Fibroblast of skin of left quadriceps (primary cell): ENCODE measurements around the gene MAD2L1.
"Not testable (repeated sequence)": the region's sequence is repeated elsewhere in the genome, so short reads cannot be mapped to it uniquely, and the experiment has no call there.

ENCODE experiments used
- DNase-seq, 2 experiments: peaks; one replicate each; pipeline ENCODE4 v3.0.0-alpha.2; 2013; ENCODE audit warnings: low read depth in 2 of 2

The MAD2L1 gene

DNA sequence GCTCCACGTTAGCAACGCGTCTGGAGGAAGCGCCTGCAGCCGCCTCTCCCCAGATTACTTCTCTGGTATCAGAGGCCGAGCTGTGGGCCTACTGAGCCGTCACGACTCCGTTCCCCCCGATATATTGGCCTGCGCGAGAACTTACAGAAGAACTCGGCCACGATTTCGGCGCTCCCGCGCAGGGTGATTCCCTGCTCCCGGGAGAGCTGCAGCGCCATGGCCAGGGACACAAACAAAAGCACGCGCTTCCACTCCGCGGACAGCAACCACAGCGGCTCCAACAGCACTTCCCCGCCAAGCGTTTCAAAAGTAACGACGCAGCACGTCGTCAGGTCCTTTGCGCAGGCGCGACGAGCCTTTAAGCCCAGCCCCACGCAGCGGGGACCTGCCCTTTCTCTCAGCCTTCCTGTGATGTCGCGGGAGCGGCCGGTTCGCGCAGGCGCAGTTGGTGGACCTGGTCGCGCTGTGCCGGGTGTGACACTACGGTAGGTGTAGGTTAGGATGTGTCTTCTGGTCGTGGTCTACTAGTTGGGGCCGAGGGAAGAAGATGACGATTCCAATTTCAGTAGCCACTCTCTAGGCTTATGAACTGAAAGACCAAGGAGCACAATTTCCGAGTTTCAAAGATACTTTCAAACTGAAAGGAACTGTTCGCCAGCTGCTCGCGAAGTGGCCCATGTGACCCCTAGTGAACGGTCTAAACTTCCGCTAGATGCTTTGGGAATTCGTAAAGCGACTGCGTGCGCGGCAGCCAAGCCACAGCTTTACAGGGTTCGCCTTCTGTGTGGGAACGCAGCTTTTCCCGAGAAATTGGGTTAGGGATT lies at the start of gene MAD2L1:
TSS of gene MAD2L1 (minus strand) at position 332 of the 824 bp plus-strand sequence. CDS start at position 218, 114 bp downstream.
- DNase-seq, result peak; percentile 96 to 97

DNA sequence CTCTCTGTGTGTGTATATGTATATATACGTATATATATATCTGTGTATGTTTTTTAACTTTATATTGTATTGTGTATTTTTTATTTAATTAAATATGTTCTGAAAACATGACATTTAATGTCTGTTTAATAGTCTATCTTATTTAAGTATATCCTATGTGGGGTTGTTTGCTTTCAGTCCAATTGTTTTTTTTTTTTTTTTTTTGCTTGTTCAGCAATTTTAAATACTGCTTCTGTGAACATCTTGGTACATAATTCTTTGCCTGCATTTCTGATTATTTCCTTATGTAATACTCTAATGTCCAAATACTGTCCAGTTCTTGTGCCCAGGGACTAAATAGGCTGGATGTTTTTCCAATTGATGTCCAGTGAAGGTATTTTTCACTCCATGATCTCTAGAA lies 45.1 kb upstream of the MAD2L1 start:
- DNase-seq, result no peak

GRCh38 chr4:120109406-120109805 lies 42.8 kb upstream of the MAD2L1 start:
- DNase-seq, result no peak

DNA sequence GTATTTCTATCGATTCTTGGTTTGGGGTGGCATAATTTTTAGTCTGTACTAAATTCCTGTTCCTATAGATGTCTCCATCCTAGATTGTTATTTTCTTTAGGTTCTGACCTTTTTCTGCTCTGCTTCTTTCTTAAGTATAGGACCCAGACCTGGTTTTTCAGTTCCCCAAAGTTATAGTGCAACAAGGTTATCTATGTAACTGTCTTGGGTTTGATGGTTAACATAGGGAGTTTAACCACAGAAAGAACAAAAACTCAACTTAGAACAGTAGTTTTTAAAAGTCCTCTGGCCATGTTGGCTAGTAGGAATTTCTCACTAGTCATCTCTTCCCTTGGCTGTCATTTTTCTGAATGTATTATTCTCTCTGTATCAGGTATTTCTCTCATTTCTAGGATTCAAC lies 38.8 kb upstream of the MAD2L1 start:
- no peak for DNase-seq

DNA sequence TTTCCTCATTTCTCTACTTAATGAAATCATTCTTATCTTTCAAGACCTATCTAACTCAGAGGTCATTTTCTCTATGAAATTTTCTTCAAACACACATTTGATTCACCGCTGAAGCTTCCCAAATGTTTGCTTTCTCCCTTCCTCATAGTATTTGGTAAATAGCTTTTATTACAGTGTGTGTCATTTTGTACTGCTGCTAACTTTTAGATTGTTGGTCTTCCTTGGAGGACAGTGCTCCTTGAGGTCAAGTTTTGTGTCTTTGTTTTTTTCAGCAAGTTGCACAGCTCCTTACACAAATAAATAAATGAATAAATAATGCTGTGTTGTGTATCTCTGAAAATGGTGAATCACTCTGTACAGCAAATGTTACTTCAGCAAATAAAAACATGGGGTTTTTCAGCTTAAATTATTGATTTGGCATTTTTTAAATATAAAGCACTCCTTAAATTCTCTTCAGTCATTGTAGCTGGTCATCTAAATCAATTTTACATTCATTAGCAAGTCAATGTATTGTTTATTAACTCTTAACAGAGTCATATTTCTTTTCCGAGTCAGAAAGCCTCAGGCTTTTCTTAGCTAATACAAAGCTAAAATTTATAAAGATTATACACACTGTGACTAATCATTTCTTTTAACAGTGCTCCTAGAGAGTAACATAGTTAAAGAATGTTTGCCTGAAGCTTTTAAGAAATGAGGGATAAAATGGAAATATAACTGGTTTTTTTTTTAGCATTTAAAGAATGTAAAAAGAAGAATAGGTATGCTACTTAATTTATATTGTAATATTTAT lies 30.1 kb upstream of the MAD2L1 start:
- no peak for DNase-seq

DNA sequence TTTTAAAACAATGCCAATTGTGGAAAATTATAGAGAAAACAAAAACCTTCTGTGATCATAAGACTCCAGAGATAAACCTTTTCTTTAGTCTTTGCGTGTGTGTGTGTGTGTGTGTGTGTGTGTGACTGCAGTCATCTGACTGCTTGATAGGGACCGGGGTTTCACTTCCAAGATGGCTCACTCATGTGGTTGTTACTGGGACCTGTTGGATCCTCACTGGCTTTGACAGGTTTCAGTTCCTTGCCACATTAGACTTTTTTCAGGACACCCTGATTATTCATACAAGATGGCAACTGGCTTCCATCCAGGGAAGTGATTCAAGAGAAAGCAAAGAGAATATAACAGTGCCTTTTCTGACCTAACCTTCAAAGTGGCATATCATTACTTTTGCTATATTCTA lies 21.9 kb upstream of the MAD2L1 start:
- DNase-seq, result no peak

- DNase-seq, result not testable (repeated sequence)
Observed at GRCh38 chr4:120088066-120088465, 21.4 kb upstream of the MAD2L1 start.

- DNase-seq, result no peak
Observed at GRCh38 chr4:120085705-120086104, 19.1 kb upstream of the MAD2L1 start.

- DNase-seq, result no peak
Observed at GRCh38 chr4:120084327-120084726, 17.7 kb upstream of the MAD2L1 start.

DNA sequence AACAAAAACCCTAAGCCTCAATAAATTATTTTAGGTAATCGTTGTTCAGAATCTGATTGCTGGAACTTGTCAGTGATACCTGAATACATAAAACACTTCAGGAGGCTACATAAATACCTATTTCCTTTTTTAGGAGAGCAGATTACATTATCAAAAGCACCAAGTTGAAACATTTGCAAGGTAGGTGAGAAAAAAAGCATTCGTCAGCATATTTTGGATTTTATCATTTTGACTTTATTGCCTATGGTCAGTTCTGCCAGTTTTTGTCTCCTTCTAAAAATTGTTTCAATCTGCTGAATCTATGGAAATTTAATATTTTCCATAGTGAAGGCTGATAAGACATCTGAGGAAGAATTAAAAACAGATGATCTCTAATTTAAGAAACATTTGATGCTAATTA lies 16.5 kb upstream of the MAD2L1 start:
- no peak for DNase-seq

- no peak for DNase-seq
Observed at GRCh38 chr4:120082251-120082650, 15.6 kb upstream of the MAD2L1 start.

DNA sequence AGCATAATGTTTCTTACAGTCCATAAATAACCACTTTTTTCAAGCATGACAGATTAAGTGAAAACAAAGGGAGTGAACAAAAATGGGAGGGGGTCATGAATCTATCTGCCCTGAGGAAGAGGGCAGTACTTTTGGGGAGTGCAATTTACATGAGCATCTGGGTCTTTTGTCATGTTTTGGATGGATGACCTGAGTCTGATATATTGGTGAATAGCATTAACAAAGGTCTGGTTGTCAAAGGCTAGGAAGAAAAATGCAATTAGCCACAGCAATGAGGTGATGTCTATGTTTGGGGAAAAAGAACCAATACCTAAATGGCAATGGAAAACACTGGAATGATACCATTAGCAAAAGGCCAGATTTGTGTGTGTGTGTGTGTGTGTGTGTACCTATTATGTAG lies 15.1 kb upstream of the MAD2L1 start:
- DNase-seq, result no peak

- DNase-seq, result no peak
Observed at GRCh38 chr4:120080533-120080932, 13.9 kb upstream of the MAD2L1 start.

GRCh38 chr4:120079839-120080520 lies 13.3 kb upstream of the MAD2L1 start:
- DNase-seq, result no peak

- no peak for DNase-seq
Observed at GRCh38 chr4:120078216-120078615, 11.6 kb upstream of the MAD2L1 start.

DNA sequence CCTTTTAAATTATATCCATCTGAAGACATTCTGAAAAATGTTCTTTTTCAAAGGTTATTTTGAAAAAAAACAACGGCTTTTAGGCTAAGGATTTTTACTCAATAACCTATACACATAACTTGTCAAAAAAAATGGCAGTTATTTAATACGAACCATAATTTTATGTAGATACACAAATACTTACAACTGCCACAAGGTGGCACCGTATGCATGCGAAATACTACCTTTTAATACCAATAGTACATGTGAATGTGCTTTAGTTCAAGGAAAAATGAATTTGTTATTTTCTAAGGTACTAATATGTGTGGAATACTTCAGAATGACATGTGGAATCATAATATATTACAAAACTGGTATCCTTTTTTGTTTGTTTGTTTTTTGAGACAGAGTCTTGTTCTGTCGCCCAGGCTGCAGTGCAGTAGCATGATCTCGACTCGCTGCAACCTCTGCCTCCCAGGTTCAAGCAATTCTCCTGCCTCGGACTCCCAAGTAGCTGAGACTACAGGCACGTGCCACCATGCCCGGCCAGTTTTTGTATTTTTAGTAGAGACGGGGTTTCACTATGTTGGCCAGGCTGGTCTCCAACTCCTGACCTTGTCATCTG lies 4.6 kb upstream of the MAD2L1 start:
- DNase-seq, result peak; percentile 44 to 55

DNA sequence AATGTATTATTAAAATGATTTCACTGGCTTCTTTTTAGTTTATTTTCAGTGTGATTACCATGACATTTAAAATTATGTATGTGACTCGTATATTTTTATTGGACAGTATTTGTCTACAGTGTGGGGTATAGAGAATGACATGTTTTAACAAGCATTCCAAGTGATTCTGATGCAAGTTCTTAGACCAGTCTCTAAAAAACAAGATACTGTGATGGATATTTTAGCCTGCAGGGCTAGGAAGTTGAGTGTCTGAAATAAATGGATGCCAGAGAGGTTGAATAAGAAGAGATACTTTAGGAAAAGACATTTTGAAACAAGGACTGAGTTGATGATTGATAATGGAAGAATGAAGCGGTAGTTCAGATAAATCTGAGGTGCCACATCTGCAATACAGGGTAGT lies 3.5 kb upstream of the MAD2L1 start:
- DNase-seq, result peak in 1 of 2 experiments; percentile 36

- DNase-seq, result no peak
Observed at GRCh38 chr4:120065974-120066516, 603 bp downstream of the MAD2L1 start.

- DNase-seq, result no peak
Observed at GRCh38 chr4:120064887-120065286, 1.8 kb downstream of the MAD2L1 start.

DNA sequence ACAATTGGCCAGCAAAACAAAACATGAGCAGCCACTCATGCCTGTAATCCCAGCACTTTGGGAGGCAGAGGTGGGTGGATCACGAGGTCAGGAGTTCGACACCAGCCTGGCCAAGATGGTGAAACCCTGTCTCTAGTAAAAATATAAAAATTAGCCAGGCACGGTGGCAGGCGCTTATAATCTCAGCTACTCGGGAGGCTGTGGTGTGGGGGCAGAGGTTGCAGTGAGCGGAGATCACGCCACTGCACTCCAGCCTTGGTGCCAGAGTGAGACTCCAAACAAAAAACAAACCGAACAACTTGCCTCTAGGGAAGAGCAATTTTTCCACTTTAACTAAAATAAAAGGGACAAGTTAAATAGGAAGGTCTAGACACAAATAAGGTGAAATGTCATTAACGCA lies 2.9 kb downstream of the MAD2L1 start:
- not testable (repeated sequence) for DNase-seq

DNA sequence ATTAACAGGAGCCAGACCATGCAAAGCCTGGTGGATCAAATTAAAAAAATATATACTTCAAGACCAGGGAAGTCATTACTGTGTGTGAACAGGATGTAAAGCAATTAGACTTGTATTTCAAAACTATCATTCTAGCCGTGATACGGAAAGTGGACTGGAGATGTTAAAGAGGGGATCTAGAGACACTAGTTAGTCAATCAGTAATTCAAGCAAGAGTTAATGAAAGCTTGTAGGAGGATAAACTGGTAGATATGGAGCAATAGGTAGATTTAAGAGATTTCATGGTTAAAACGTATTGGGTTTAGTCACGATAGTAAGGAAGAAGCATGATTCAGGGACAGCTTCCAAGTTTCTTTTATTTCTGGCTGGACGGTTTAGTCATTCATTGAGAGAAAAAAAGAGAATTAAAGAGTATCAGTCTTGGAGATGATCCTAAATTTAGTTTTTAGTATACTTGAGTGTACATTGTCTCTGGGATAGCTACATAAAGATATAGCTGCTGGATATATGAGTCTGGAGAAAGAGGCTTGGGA lies 3.9 kb downstream of the MAD2L1 start:
- no peak for DNase-seq
